ENCODE measurements around the gene HOXB9. TPM values are rescaled to one million over a fixed set of nuclear protein-coding genes. Genes with fewer than 3 reads are reported as not detected.
A peak's percentile ranks its signal among the peaks of the same experiment; 100 is the strongest.

HOXB9 gene
- total RNA-seq, 1 experiment from 2014 or later: 26.1 TPM

DNA sequence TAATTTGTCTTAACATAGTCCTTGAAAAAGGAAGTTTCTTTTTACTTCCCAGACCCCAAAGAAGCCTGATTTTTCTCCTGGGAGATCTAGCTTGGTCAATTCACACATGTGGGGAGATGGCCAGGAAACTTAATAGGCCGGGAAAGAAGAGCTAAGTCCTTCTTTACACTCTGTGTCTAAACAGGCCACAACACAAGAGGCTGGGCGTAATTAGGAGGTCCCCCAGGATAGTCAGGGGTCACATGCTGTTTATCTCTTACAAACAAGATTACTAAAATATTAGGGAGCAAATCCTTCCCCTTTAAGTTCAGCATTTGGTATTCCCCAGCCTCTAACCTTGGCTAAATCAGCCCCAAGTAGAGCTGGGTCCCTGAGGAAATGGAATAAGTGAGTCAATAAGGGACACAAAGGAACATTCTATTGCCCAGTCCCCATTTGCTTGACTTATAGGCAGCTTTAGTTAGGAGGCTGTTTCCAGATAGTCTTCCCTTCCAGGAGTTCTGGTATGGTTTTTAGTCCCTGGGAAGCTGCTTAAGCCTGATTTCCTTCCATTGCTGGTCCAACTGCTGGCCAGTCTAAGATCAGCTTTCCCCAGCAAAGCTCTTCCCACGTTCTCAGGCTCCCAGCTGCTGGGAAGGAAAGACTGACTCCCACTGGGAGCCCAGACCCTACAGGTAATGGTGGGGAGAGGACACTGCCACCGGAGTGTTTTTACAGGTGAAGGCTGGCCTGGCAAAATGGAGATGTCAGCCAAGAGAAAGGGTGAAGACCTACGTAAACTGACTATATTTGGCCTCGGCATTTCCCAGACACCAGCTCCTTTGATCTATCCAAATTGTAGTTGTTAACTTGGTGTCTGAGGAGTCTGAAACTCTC lies 14.1 kb upstream of the HOXB9 start:
- DNase-seq (ENCODE audit: low spot score): no peak

DNA sequence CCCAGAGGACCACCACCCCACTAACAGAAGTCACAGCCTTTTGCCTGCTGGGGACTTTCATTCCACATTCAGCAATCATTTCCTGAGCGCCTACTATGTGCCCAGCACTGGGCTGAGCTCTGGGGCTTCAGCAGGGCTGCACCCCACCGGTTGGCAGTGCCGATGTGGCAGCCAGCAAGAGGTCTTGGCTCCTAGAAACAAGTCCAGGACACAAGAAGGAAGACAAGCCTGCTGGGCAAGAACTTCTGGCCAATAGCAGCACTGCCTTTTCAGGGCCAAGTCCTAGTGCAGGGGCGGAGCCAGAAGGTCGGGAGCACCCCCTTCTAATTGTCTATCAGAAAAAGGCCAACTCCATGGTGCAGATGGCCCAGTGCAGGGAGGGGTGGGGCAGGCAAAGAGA lies 13.0 kb upstream of the HOXB9 start:
- no peak for DNase-seq (ENCODE audit: low spot score)

DNA sequence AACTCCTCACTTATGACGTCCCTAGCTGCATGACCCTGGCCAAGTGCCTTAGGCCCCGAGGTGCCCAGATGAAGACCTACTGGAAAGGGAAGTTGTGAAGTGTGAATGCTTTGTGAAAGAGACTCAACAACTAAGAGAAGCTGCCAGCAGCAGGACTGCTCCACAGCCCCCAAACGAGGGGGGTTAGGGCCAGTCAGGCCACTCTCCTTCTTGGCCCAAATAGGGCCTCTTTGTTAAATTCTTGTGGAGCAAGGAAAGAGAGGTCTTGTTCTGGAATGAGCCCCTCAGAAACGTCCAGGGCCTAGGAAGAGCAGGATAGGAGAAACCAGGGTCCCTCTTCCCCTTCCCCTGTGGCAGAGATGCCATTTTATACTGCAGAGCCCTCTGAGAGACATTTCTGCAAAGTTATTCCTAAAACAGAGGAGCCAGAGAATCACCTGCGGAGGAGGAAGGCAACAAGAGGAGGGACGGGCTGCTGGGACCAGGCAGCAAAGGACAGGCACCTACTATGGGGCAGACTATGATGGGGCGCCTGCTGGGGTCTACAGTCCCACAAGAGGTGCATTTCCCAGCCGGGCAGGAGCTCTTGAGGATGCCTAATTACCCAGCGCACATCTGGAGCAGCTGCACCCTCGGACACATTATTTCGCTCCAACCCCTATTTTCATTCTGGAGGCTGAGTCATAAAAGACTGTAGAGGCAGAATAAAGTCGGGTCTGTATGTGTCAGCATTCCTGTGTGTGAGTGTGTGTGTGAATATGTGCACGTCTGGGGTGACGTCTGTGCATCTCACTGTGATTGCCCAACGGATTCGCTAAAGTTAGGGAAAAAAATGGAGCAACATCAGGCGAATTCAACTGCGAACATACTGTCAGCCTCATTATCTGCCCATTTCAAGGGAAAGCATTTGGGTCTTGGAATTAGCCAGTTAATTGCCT lies 11.4 kb upstream of the HOXB9 start:
- no peak for DNase-seq (ENCODE audit: low spot score)

DNA sequence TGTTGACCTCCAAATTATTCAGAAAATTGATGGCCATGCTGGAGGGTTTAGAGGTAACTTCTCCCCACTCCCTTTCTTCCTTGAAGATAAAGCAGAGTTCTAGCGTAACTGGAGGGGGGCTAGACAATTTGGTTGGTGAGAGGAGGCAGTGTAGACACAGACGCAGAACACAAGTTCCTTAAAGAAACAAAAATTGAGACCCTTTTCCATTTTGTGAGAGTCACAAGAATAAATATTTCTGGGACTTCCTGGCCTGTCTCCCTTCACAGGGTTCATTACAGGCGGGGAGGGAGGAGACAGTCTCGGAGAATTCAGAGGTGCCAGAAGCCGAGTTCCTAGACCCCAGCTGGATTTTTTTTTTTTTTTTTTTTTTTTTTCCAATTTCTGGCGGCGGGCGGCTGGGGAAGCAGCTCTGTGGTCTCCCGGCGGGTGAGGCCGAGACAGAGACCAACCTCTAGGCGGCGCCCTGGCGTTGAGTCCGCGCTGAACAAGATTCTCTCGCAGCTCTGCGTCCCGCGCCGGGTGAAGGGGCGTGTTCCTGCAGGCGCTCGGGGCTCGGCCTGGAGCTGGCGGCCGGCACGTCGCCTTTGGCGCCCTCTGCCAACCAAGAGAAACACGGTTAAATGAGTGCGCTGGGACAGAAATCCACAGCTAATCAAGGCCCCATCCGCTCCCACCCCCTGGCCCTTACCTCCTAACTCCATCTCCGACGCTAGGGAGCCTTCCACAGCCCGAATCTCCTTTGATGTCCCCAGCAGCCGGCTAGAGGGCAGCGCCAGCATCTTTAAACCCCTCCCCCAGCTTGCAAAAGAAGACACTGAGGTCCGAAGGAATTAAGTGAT lies 10.2 kb upstream of the HOXB9 start:
- DNase-seq (ENCODE audit: low spot score): peak; percentile 60

DNA sequence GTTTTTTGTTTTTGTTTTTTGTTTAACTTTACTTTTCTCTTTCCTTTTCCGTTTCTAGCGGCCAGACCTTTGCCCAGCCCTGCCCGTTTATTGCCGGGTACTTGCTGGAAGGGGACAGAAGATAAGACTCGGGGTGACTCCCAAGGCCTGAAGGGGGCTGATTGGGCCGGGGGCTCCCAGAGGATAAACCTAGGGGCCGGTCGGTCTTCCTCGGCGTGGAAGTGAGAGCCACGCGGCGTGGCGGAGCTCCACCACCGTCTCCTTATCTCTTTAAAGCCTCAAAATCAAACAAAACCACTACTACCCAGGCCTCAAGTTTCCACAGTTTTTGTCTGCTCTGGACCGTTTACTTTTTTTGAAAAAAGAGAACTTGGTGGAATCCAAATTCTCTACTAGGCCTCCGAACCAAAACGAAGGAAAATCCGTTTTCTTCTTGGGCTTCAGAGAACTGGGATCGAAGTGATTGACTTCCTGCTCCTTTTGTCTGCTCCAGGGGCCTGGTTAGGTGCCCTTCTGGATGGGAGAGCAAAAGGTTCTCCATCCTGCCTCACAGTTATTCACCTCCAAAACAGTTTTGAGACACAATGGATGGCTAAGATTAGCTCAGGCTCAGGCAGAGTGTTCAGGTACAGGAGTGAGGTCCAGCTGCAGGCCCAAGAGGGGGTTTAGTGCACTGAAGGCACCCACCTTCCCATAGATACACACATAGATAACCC lies 8.5 kb upstream of the HOXB9 start:
- no peak for DNase-seq (ENCODE audit: low spot score)

DNA sequence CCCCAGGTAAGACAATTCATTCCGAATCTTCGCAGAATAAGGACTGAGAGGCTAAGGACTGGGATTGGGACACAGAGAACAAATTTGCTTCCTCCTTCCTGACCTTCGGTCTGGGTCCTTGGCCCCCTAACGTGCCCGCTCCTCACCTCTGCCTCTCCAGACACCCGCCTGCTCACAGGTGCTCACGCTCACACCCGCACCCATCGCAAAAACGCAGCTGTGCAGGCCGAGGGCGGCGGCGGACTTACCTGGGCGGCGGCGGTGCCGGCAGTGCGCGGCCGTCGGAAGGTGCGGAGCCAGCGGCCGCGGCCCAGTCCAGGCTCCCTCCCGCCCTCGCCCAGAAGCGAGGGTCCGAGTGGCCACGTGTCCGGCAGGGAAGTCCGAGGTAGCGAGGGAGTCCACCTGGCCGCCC lies 7.1 kb upstream of the HOXB9 start:
- DNase-seq (ENCODE audit: low spot score): no peak

DNA sequence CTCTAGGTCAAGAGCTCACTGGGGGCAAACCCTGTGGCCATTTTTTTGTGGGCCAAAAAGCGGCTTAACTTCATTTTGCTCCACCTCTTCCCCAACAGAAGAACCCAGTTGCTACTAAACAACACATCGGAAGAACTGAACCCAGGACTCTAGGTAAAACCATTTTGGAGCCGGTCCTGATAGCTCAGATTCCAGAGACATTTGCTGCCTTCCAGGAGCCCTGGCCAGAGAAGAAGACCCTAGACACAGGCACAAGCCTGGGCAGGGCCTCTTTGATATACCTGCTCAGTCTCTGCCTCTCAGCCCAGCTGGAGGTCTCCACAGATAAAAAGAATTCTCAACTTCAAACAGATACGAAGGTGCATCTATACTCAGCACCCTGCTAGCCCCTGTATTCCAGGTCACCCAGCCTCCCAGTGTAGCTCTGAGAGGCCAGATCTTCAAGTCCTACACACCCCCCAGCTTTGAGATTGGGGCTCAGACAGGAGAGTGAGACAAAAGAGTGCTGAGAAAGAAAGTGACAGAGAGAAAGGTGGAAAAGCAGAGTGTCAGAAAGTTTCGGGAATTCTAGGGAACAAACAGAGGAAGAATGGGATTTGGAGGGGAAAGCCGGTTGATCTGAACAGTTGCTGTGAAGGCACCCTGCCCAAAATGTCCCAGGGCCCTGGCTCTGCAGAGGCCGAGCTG lies 6.6 kb upstream of the HOXB9 start:
- DNase-seq (ENCODE audit: low spot score): no peak

DNA sequence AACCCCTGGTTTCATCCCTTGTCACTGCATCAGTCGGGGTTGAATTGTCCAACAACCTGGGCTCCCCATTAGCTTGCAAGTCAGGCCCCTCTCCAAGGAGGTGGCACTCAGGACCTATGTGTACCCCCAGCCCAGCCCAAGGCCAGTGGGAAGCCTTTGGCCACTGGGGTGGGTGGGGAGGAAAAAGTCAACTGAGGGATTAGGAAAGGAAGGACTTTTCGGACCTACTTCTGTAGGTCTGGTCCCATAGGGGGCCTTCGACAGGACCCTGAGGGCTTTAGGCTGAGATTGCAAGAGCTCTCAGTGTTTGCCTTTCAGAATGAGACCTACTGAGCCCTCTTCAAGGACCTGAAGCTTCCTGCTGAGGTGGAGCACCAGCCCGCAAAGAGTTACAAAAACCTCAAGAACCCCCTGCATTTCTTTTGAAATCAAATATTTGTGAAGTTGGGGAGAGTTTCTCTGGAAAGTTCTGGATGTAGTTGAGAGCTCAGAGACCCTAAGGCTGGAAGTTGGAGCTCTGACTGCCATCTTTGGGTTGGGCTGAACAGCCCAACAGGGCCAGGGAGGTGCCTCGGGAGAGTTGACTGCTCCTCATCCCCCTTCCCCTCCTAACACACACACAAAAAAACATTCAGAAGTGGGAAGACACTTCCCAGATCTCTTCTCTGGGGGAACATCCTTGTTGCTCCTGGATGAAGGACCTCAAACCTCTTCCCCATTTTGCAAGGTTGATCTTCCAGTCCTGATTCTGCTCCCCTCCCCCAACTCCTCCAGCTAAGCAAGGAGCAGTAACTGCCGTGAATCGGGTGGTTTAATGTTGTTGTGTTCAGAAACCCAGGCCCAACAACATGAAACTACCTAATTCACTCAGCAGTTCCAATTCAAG lies 5.8 kb upstream of the HOXB9 start:
- DNase-seq (ENCODE audit: low spot score): no peak

DNA sequence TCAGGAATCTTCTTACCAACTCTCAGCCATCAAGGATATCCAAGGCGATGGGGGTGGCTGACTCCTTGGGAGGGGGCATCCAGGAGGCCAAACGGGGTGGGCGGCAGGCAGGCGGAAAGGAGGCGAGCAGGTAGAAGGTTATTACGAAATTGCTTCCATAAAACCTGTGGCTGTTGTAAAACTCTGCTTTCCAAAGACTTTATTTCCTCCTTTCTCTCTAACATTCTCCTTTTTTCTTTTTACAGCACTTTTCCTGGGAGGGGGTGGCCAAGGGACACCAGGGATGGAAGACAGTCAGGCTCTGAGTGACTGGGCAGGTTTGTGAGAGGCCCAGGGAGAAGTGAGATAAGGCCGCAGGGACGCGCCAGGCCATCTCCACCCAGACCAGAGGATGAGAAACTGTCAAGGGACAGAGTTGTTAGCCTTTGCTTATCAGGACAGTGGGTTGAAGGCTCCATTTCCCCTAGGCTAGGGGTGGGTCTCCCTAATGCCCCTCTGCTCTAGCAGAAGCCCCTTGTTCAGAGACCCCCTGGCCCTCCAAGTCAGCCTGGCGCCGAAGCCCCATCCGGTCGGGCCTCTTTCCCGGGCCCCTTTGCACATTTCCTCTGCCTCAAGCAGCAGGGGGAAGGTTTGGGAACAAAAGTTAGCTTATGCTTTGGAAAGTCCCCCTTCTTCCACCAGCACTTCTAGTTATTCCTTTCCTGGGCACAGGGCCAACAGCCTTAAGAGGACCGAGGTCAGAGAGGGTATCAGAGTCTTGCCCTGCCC lies 5.0 kb upstream of the HOXB9 start:
- no peak for DNase-seq (ENCODE audit: low spot score)

DNA sequence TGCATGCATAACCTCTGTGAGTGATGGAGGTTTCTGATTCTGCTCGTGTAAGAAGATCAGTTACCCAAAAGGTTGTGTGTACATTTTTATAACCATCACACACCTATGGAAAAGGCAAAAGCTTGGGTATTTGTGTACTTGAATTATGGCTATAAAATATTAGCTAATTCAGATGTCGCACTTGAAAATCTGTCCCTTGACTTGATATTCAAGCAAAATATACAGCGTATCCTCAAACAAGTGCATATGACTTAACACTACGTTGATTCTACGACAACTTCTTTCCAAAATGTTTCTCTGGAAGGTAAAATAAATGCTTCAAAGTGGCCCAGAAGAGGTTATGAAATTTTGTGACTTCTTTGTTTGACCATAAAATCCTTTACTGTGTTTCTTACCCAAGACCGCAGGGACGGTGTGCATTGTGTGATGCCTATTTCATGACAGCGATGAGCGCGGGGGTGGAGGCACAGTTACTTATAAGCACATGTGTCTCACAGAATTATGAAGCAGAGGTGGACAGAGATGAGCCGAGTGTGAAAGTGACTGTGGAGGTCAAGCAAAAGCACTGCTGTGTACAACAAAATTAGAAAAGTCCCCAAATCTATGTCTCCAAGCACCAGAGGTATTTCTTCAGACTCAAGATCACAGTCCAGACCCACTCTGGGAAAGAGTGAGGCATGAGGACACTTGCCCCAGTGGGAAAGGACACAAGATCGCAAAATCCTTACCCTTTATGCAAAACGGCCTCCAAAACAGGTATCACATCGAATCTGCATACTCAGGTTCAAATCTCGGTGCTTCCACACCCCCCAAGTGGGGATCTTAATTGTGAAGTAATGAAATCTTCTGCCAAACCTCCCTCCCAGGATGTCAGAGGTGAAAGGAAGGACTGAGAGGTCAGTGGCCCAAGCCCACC lies 4.1 kb upstream of the HOXB9 start:
- no peak for DNase-seq (ENCODE audit: low spot score)

DNA sequence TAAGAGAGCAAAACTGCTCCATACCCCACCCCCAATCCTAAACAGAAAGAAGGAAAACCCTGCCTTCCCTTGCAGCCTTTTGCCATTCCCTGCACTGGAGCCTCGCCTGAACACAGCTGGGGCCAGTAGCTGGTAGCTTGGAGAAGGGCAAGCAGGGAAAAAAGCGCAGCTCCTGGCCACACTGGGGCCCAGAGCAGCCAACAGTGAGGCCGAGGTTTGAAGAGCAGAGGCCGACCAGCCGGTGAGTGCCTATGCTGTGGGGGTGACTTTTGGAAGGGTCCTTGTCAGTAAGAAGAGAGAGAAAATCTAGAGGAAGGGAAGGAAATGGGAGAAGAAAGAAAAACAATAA lies 3.2 kb upstream of the HOXB9 start:
- DNase-seq (ENCODE audit: low spot score): no peak

DNA sequence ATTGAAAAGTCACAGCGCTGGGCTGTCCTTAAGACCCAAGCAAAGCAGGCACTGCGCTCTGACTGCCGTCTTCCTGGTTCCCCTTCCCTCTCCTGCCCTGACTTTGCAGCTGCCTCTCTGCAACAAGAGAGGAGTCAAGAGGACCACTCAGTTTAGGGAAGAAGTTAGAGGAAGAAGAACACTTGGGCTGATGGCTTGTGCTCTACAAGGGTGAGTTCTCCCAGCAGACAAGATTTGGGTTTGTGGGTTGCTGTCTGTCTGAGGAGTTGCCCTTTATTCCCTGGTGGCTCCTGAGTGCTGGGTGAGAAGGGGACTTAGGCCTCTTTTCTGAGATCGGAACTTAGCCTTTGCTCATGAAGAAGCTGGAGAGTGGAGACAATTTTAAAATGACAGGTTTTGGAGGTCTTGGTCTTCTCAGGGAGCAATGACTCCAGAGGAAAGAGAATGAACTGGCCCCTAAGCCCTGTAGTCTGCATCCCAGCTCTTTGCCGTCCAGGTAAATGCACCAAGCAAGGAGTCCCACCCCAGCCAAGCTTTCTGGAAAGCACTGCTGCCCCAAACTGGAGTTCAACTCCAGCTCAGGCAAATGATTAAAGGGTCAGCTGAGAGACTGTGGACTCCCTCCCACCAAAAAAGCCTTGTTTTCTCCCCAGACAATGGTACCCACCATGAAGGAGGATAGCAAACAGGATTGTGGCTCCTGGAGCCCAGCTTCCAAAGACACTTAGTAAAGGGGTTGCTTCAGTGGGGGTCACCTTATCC lies 2.7 kb upstream of the HOXB9 start:
- no peak for DNase-seq (ENCODE audit: low spot score)

DNA sequence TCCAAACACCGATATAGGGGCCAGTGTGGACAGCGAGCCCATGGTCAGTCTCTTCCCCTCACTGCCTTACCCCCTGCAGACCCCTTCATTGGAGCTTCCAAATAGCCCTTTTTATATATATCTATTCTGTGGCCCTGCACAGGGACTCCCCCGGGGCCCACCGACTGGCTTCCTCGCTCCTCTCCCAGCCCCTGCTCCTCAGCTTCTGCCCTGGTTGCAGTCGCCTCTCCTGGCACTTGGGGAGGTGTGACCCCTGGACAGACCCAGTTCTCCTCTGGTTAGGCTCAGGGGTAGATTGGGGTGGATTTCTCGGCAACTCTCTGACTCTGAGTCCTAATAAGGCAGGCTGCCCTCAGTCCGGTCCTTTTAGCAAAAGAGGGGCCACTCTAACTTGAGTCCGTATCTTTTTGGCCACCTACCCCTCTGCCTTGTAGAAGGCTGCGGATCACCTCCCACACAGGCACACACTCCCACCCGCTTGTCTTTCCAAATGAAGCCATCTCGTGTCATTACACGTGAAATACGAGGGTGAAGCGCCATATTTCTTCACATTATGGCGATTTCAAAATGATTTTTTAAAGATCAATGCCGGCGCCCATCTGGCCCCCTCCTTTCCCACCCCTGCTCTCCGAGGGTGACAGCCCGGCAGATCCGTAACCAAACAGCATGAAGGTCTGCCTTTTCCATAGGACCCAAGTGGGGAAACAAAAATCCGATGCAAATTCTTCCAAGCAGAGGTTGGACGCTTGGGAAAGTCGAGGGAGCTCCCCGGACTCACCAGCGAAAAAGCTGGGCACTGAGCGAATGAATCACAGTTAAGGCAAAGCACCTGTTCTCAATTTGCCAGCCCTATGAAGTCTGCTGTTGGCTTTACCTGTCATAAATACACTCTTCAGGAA lies 1.7 kb upstream of the HOXB9 start:
- no peak for DNase-seq (ENCODE audit: low spot score)

DNA sequence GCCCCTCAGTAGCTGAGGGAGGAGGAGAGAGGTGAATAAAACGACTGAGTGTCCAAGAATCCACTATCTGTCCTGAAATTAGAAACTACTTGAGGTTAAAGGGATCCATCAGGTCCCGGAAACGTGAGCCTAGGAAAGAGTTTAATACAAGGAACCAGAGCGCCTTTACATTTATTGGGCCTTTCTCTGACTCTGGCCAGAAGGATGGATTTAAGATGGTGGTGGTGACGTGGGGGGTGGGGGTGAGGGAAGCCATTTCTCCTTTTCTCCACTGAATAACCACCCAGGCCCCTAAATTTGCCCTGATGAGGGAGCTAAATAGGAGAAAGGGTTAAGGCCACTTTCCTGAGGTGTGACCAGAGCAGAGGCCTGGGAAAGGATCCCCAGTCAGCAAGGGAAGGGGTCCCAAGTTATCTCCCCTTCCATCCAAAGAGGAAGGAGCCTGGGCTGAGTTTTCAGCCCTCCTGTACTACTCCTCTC lies 1.0 kb upstream of the HOXB9 start:
- no peak for DNase-seq (ENCODE audit: low spot score)

DNA sequence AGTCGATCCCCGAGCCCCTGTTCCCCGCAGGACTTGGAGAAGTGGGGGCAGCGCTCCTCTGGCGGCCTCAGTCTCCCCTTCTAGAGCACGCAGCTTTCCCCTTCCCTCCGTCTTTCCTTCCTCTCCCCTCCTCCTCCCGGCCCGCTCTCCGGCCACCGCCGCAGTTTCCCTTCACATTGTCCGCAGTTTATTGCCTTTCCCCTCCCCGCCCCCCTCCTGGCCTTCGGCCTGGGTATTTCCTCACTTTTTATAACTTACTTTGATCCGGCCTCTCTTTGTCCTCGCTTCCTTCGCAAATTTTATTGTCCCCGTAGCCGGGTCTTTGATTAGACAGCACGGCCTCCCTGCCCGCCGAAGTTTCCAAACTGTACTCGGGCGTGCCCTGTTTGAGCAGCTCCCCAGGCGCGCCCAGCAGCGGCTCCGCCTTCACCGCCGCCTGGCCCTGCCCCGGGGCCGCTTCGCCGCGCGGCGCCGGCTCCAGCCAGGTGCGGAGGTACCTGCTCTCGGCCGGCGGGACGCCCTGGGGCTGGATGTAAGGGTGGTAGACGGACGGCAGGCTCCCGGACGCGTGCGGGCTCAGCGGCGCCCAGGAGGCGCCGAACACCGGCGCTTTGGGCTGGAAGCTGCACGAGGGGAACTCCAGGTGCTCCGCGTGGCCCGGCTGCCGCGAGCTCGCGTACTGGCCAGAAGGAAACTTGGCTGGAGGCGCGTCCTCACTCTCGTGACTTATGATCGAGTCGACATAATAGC lies 488 bp downstream of the HOXB9 start:
- DNase-seq (ENCODE audit: low spot score): no peak

Data from H4 (cell line).